Islet precursor cell (in vitro differentiated cells): ENCODE measurements around the gene SLC34A3.
A peak's percentile ranks its signal among the peaks of the same experiment; 100 is the strongest.

Source experiments
- DNase-seq: peaks from one replicate; pipeline ENCODE4 v3.0.0-alpha.2; 2018

SLC34A3 gene

GRCh38 chr9:137230705-137231371, at the start of gene SLC34A3:
Gene SLC34A3, plus strand, starts transcription at chr9:137230901. Its CDS starts 802 bp downstream, at chr9:137231703.
- DNase-seq = no peak

DNA sequence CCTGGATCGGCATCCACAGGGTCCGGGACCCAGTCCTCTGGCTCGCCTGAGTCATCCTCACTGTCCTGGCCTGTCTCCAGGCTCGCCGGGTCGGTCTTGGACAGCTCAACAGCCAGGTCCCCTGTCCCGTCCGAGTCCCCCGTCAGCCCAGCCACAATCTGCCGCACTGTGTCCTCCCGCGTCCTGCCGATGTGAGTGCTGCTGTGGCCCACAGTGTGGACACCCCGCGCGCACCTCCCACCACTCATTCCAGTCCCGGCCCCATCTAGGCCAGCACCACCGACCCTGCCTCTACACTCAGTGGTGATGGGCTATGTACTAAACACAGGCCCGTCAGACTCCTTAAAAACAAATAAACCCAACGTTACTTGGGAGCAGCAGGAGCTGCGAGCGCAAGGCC, 49.0 kb upstream of the SLC34A3 start:
- no peak for DNase-seq

GRCh38 chr9:137182836-137183235, 47.9 kb upstream of the SLC34A3 start:
- DNase-seq = no peak

DNA sequence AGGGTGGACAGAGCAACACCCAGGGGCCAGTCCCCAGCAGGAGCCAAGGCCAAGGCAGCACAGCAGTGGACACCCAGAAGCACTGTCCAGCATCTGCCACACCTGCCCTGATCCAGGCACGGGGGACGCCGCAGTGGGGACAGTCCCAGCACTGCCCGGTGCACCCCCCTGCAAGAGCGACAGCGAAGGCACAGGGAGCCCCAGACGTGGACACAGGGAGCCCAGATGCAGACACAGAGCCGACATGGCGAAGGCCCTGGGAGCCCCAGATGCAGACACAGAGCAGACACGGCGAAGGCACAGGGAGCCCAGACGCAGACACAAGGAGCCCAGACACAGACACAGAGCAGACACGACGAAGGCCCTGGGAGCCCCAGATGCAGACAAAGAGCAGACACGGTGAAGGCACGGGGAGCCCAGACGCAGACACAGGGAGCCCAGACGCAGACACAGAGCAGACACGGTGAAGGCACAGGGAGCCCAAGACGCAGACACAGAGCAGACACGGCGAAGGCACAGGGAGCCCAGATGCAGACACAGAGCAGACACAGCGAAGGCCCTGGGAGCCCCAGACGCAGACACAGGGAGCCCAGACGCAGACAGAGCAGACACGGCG, 46.6 kb upstream of the SLC34A3 start:
- DNase-seq = no peak

DNA sequence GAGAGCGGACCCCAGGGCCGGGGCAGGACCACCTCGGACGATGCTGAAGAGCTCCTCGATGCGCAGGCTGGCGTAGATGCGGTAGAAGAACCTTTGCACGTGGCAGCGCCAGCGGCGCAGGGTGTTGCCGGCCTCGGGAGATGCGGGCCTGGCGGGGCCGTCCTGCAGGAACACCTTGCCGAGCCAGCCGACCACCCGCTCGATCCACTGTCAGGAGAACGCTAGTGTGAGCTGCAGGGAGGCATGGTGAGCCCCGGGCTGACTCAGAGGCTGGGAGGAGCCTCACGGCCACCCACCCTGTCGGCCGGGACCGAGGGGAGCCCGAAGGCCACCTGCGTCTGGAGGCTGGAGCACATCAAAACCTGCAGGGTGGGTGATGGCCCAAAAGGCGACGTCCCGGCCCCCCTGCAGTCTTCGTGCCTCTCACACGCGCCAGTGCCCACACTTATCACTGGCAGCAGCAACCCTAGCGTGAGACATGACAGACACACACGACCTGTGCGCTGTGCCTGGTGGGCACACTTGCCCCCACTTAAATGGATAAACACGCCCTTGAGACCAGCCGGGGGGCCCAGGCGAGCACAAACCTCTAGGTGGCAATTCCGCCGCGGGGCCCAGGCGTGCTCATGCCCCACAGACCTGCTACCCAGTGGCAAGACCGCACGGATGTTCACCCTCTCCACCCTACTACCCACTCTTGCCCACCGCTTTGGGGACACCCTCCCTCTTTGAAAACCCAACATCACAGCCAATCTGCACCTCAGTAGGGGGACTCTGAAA, 45.6 kb upstream of the SLC34A3 start:
- DNase-seq = no peak

DNA sequence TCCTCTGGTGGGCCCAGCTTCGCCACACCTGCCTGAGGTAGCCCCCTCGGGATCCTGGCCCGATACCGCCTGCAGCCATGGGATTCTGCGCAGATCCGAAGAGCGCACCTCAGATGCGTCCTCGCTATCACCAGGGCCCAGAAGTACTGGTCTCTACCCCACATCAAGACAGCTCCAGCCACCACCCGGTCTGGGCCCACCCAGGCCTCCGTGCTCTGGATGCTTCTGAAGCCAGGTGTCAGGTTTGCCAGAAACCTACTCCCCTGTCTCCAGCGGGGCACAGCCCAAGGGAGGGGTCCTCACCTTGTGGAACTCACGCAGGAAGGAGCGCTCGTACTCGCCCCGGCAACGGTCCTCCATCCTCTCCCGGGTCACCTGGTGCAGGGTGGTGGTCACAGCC, 44.8 kb upstream of the SLC34A3 start:
- no peak for DNase-seq

DNA sequence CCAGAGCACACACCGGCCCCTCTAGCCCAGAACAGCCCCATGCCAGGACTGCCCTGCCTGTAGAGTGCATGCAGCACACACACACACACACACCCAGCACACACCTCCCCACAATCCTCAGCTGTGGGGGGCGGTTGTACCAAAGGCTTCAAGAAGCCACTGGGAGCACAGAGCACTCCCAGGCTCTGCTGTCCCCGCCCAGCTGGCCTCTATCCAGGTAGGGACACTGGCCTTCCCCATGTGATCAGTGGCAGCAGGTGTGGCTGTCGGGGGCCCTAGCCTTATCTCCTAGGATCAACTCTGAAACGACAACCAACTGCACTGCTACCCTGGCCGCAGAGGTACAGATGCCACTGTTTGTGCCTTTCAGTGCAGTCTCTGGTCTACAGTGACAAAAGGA, 44.3 kb upstream of the SLC34A3 start:
- DNase-seq = no peak

DNA sequence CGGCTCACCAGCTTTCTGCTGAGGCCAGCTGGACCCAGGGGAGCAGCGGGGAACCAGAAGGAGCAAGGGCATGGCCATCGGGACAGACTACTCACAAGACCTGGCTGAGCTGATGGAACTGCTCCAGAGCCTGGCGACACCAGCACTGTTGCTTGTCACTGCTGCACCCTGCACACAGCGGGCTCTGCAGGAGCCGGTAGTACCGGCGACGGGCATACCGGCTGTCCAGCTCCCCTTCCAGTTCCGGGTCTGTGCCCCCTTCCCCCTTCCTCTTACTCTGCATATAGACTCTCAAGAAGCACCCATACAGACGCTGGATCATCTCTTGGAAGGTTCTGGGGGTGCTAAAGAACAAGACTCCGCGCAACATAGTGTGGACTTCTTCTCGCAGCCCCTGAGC, 43.3 kb upstream of the SLC34A3 start:
- no peak for DNase-seq

DNA sequence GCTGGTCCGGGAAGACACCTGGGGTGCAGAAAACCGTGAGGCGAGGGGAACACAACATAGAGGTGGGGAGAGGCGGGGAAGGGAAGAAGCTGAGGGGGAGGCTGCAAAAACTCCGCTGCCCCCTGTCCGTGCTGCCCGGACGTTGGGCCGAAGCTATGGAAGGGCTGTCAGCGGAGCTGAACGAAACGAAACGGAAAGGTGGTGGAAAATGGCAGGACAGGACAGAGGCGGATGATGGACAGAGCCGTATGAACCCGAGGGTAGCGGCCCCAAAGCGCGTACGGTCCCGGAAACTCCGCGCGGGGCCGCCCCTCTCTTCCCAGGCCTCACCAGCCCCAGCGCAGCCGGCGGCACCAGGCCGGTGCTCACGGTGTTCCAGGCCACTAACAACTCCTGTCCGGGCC, 42.6 kb upstream of the SLC34A3 start:
- DNase-seq = no peak

- peak; percentile 95 for DNase-seq
Observed at GRCh38 chr9:137188490-137189296, 42.0 kb upstream of the SLC34A3 start, which contains the start of the genes ANAPC2 and SSNA1. Gene ANAPC2, minus strand, starts transcription at chr9:137188560. Its CDS starts 28 bp downstream, at chr9:137188532. Gene SSNA1, plus strand, starts transcription at chr9:137188676. Its CDS starts 51 bp downstream, at chr9:137188727.

- no peak for DNase-seq
Observed at GRCh38 chr9:137189297-137190295, 41.1 kb upstream of the SLC34A3 start.

- DNase-seq = no peak
Observed at GRCh38 chr9:137190315-137190856, 40.3 kb upstream of the SLC34A3 start.

- no peak for DNase-seq
Observed at GRCh38 chr9:137191245-137191644, 39.5 kb upstream of the SLC34A3 start.

GRCh38 chr9:137191691-137192447, 38.8 kb upstream of the SLC34A3 start:
- no peak for DNase-seq

DNA sequence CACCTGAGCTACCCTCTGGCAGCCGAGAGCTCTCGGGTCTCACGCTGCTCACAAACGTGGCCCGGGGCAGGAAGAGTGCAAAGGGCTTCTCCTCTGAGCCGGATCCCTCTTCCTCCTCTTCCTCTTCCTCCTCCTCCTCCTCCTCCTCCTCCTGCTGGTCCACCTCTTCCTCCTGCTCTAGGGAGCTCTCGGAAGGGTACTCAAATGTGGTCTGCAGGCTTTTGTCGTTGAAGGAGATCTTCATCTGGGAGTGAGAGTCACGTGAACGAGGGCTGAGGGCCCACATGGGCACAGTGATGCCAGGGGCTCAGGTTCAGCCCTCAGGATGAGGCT, 38.3 kb upstream of the SLC34A3 start:
- no peak for DNase-seq

DNA sequence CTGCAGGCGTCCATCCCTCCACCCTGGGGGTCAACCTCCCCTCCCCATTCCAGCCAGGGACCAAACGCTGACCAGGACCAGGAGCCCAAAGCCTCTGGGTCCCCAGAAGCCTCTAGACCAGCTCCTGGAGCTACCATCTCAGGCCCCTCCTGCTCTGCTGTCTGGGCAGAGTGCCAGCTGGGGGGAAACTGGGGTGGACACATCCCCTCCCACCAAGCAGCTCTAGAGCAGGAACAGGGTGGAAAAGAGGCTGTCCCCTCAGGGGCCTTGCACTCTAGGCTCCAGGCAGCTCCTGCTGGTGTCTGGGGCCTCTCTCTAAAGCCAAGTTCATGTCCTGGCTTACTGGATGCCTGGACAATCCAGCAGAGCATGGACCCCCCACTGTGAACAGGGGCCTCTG, 37.8 kb upstream of the SLC34A3 start:
- no peak for DNase-seq

DNA sequence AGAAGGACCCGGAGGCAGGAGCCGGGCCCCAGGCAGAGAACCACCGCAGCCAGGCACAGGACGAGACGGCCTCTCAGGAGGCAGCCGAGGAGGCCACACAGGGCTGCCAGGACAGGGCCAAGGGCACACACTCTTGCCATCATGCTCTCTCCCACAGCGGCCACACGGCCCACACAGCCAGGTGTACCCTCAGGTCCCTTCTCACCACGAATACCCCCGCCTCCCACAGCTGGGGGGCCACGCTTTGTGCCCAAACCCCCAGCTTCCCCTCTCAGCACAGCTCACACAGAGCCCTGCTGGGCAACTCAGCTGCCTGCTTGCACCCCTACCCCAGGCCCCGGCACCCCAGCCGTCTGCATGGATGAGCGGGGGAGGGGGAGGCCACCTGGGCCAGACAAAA, 36.9 kb upstream of the SLC34A3 start:
- no peak for DNase-seq

DNA sequence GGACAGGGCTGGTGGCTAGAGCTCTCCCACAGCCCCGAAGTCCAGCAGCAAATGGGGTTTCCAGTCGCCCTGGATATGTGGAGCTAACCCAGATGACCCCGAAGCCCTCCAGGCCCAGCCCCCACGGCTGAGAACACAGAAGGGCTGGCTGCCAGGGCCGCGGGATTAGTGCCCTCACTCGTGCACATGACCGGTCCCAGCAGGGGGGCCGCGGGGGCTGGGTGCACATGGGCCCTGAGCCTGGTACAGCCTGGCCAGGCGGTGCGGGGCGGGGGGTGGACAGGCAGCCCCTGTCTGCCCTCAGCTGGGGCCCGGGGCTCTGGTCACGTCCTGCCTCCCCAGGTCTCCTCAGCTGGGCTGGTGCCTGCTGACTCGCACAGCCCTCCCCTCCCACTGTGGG, 36.3 kb upstream of the SLC34A3 start:
- no peak for DNase-seq

GRCh38 chr9:137194909-137195308, 35.8 kb upstream of the SLC34A3 start:
- no peak for DNase-seq

- DNase-seq = no peak
Observed at GRCh38 chr9:137195525-137196220, 35.0 kb upstream of the SLC34A3 start.
